GM12878 (cell line): ENCODE results near the gene PRF1. TPM values are rescaled to one million over a fixed set of nuclear protein-coding genes. Genes with fewer than 3 reads are reported as not detected.

ENCODE experiments used
- ATAC-seq: fragments of 200-7000 bp; cut with Tn5 transposase; 3 replicates; pipeline ENCODE4 v1.9.1; 2020; ENCODE audit warnings: mild to moderate bottlenecking, moderate library complexity
- BruUV-seq: library from RNA; stranded (reverse); fragments of 400-500 nt; replicated peaks from 2 replicates; lab custom pipeline; 2021; lab: Mats Ljungman, UMichigan
- CTCF ChIA-PET: fragments of 300-600 bp; sonication (Branson Sonifier 250); formaldehyde crosslinking; extraction: SDS; loops from one replicate; lab custom pipeline; 2021; ENCODE audit warnings: inconsistent platforms; lab: Yijun Ruan, JAX
- POLR2A ChIA-PET: fragments of 350-600 bp; formaldehyde crosslinking; extraction: SDS; loops from one replicate; lab custom pipeline; 2021; ENCODE audit warnings: inconsistent platforms; lab: Charles Lee
- RAD21 ChIA-PET: fragments of 300-600 bp; sonication (Branson Sonifier 250); formaldehyde crosslinking; loops from one replicate; lab custom pipeline; 2023; ENCODE audit warnings: antibody characterized with exemption; ENCODE audit not compliant: unreplicated experiment; lab: Charles Lee
- SMC1A ChIA-PET: fragments of 300-600 bp; sonication (Branson Sonifier 250); formaldehyde crosslinking; loops from one replicate; lab custom pipeline; 2023; ENCODE audit not compliant: unreplicated experiment, uncharacterized antibody; lab: Charles Lee
- DNase-seq: peaks from one replicate; pipeline ENCODE4 v3.0.0-alpha.2; 2011; ENCODE audit warnings: low read depth, low spot score
- FAIRE-seq: peaks from 3 replicates; lab custom pipeline; 2011; peaks lifted over from hg19 to GRCh38; lab: Jason Lieb, UNC
- H2AFZ ChIP-seq: 2 replicates; pipeline ENCODE4 v1.6.0; 2011; ENCODE audit warnings: low read depth, low read length, control low read depth; ENCODE audit not compliant: control insufficient read depth
- H3K27ac ChIP-seq: 2 replicates; pipeline ENCODE4 v1.5.1; 2011; ENCODE audit warnings: control low read depth; ENCODE audit not compliant: control insufficient read depth, insufficient read depth
- H3K27me3 ChIP-seq, 2 experiments: replicated peaks in 1 of 2; 2 replicates each; pipeline versions ENCODE4 v1.6.0 to v1.6.1; 2011; ENCODE audit warnings: low read length in 1 of 2; ENCODE audit not compliant: control insufficient read depth in 2 of 2, insufficient read depth in 2 of 2
- H3K36me3 ChIP-seq, 2 experiments: 2 replicates each; pipeline ENCODE4 v1.5.1; 2011; ENCODE audit warnings: low read length in 1 of 2; ENCODE audit not compliant: control insufficient read depth in 2 of 2, insufficient read depth in 2 of 2
- H3K4me1 ChIP-seq: 2 replicates; pipeline ENCODE4 v1.6.1; 2011; ENCODE audit warnings: mild to moderate bottlenecking, low read length, moderate library complexity, mixed read lengths; ENCODE audit not compliant: control insufficient read depth, insufficient read depth
- H3K4me2 ChIP-seq: 2 replicates; pipeline ENCODE4 v1.6.0; 2011; ENCODE audit warnings: control low read depth; ENCODE audit not compliant: control insufficient read depth, insufficient read depth
- H3K4me3 ChIP-seq: fragments of 200-600 bp; sonication (generic); 2 replicates; pipeline ENCODE4 v1.5.1; 2016
- H3K79me2 ChIP-seq: 2 replicates; pipeline ENCODE4 v1.6.0; 2011; ENCODE audit warnings: low read length; ENCODE audit not compliant: control insufficient read depth, insufficient read depth
- H3K9ac ChIP-seq: 2 replicates; pipeline ENCODE4 v1.8.0; 2011; ENCODE audit warnings: low read length, control low read depth, mixed read lengths; ENCODE audit not compliant: control insufficient read depth, insufficient read depth
- H3K9me3 ChIP-seq: replicated peaks from 3 replicates; pipeline ENCODE4 v1.5.1; 2011; ENCODE audit warnings: mild to moderate bottlenecking, low read length; ENCODE audit not compliant: control insufficient read depth, insufficient read depth
- H4K20me1 ChIP-seq: 2 replicates; pipeline ENCODE4 v1.6.0; 2011; ENCODE audit not compliant: control insufficient read depth, insufficient read depth
- CEBPB ChIP-seq, 2 experiments: fragments of 150-350 bp in 1 of 2; IDR thresholded peaks; 2 replicates each; pipeline ENCODE4 v1.6.1; 2012 to 2014; ENCODE audit warnings: low read depth in 2 of 2, low read length in 2 of 2, borderline replicate concordance in 1 of 2, inconsistent platforms in 1 of 2
- CREB1 ChIP-seq: IDR thresholded peaks from 2 replicates; pipeline ENCODE4 v1.6.1; 2012; ENCODE audit warnings: low read depth, mild to moderate bottlenecking, inconsistent platforms
- SMC3 ChIP-seq: IDR thresholded peaks from 2 replicates; pipeline ENCODE4 v1.6.1; 2011; ENCODE audit warnings: low read length, improper control_type of control experiment, borderline replicate concordance
- YBX1 ChIP-seq: fragments of 450-650 bp; IDR thresholded peaks from 2 replicates; pipeline ENCODE4 v1.6.1; 2016; ENCODE audit warnings: antibody characterized with exemption
- ZNF274 ChIP-seq: IDR thresholded peaks from one replicate; pipeline ENCODE4 v1.8.0; 2011; ENCODE audit not compliant: insufficient read length, insufficient read depth
- ZZZ3 ChIP-seq: IDR thresholded peaks from 2 replicates; pipeline ENCODE4 v1.6.1; 2011; ENCODE audit warnings: low read depth; ENCODE audit not compliant: control insufficient read depth, insufficient read length
- WGBS: methylation state at CpG from one replicate; pipeline ENCODE4 v1.1.6; 2016; ENCODE audit warnings: low lambda C conversion rate; ENCODE audit not compliant: insufficient replicate concordance, insufficient coverage; ENCODE audit errors: missing lambda C conversion rate; 5-methylcytosine and 5-hydroxymethylcytosine counted together
- in situ Hi-C: fragments of 300-500 bp; cut with MboI; formaldehyde crosslinking; loops from 9 replicates; pipeline ENCODE4 v1.14.3; 2018; ENCODE audit warnings: mixed read lengths
- intact Hi-C: fragments of 100-400 bp; cut with micrococcal nuclease; formaldehyde crosslinking; loops from one replicate; pipeline ENCODE4 v1.14.2; 2022; ENCODE audit not compliant: unreplicated experiment
- polyA plus RNA-seq, 11 experiments: library from polyadenylated mRNA; depleted of rRNA in 4 of 11; unstranded in 6 of 11; stranded (reverse) in 5 of 11; fragments of >200 nt; fragmentation: Nextera tagmentation in 4 of 11; fragmentation: Illumina TruSeq in 1 of 11; extraction: Ambion mirVana in 4 of 11; extraction: Trizol in 1 of 11; gene quantifications; 1 replicate in 1 of 11; 2 replicates in 10 of 11; pipeline versions ENCODE4 v1.2.1 to v1.2.3, GENCODE V29; 2011 to 2016; ENCODE audit warnings: inconsistent platforms in 2 of 11, missing spikeins in 2 of 11, low read depth in 1 of 11
- total RNA-seq, 4 experiments: library from RNA; depleted of rRNA in 3 of 4; stranded (reverse); fragments of >200 nt in 3 of 4; fragmentation: Illumina TruSeq in 1 of 4; extraction: Trizol in 1 of 4; gene quantifications; 2 replicates each; pipeline versions ENCODE4 v1.2.1 to v1.2.3, GENCODE V29; 2013 to 2021
- TF ChIP-seq, protein P1 (sequence below): fragments of 450-650 bp; IDR thresholded peaks from 2 replicates; pipeline ENCODE4 v1.6.1; 2016; ENCODE audit warnings: mild to moderate bottlenecking

The PRF1 gene
- total and polyA plus RNA-seq, 10 of the 15 experiments (the other 5 are each of a cell fraction or from before 2014, with no cell fraction given) = 0.84 to 15.7 (median 1.3) TPM

DNA sequence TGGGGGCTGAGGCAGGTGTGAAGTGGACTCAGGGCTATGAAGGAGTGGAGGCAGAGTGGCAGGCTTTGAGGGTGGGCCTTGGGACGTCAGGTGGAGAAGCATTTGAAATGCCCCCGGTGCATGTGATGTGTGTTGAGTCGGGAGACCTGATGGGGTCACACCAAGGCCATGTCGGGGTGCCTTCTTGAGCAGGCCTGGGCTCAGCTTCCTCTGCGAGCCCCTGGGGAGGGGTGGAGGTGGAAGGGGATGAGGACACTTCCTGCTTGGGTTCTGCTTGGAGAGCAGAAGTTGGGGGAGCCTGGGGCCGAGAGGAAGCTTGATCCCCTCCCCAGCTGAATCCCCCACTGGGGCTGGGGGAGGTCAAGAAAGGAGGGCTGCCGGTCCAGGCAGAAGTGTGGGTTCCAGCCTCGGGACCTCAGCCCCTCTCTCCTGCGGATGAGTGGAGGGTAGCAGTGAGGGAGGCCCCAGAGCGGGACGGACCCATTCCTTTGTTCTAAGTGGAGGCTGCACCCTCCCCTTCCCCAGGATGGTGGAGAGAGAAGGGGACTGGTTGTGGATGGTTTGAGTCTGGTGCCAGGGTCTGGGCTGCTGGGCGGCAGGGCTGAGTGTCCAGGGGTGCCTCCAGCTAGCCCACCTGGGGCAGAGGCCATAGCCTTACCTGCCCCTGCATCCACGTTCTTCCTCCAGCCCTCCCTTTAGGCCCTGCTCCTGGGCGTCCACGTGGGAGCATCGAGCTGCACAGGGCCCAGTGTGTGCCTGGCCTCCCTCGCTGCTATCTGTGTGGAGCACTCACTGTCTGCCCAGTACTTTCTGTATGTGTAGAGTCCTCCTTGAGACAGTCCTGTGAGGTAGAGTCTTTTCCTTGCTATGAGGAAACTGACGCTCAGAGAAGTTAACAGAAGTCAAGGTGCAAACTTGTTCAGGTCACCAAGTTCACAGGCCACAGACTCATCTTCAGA lies 36.7 kb downstream of the PRF1 start (continued):
- TF ChIP-seq CREB1 = no peak
- TF ChIP-seq ZZZ3 = no peak

DNA sequence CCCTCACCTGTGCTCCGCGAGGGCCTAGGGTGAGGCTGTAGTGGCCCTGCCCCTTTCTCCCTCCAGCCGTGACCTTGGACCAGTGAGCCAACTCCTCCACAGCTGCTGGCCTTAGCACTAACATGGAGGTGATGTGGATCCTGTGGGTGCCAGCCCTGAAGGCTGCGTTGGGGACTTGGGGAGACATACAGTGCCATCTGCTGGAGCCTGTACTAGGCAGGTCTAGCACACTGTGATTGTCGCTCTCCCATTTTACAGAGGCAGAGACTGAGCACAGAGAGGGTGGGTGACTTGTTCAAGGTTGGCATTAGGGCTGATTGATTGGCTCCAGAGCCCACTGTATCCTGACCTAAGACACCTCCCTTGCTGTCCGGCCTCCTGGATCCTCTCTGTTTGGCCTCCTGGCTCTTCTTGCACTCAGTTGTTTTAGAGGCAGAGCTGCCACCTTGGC lies 37.6 kb downstream of the PRF1 start:
- intact Hi-C loops = no loop called here

More for the DNA sequence above, 37.6 kb downstream of the PRF1 start:
- Histone ChIP-seq H3K9ac (no peak overlapping the region), H3K9me3 (no peaks in the 10 kb centered on the region), H3K4me3 (no peak overlapping the region), H3K4me1 (no peaks in the 10 kb centered on the region; the same call in 1 of the 2 replicates), H3K36me3 (no peaks in the 10 kb centered on the region; a peak in 2 of 4 replicates), H3K27ac (no peak overlapping the region), H3K79me2 (no peaks in the 10 kb centered on the region), H4K20me1 (no peaks in the 10 kb centered on the region), H3K4me2 (no peak overlapping the region), H3K27me3 (no peaks in the 10 kb centered on the region), H2AFZ (no peak overlapping the region)
- CTCF ChIA-PET = interaction anchor here (0.6 kb wide), 1 partner anchor 8 kb away, joined by 3 read pairs; no protein-coding TSS in a partner anchor
- no peak for TF ChIP-seq CEBPB (IDR thresholded peaks at IDR 0.05; ENCODE audit: borderline replicate concordance in 1 of 2, low read depth in 2 of 2, low read length in 2 of 2)
- TF ChIP-seq CREB1 = no peak
- TF ChIP-seq ZNF274 = no peak
- no peak for TF ChIP-seq SMC3
- TF ChIP-seq YBX1 = no peak
- TF ChIP-seq, protein P1, sequence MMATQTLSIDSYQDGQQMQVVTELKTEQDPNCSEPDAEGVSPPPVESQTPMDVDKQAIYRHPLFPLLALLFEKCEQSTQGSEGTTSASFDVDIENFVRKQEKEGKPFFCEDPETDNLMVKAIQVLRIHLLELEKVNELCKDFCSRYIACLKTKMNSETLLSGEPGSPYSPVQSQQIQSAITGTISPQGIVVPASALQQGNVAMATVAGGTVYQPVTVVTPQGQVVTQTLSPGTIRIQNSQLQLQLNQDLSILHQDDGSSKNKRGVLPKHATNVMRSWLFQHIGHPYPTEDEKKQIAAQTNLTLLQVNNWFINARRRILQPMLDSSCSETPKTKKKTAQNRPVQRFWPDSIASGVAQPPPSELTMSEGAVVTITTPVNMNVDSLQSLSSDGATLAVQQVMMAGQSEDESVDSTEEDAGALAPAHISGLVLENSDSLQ = no peak
- no peak for FAIRE-seq
- no TSS peak for BruUV-seq
- ATAC-seq = peak; percentile 34
- POLR2A ChIA-PET = interaction anchor here (0.6 kb wide), 1 partner anchor 69 kb away, joined by 3 read pairs; no protein-coding TSS in a partner anchor
- in situ Hi-C loops = no loop called here
- RAD21 ChIA-PET = interaction anchor here (0.6 kb wide), 1 partner anchor 33 kb away, joined by 3 read pairs; no protein-coding TSS in a partner anchor
- SMC1A ChIA-PET = no interaction called here
- no peak for DNase-seq
- WGBS = 60% methylated on average over 6 of the region's 6 CpGs
